ENCODE data around the gene RPA3. TPM values are rescaled to one million over a fixed set of nuclear protein-coding genes. Genes with fewer than 3 reads are reported as not detected.

Gene RPA3
- total and polyA plus RNA-seq, 2 donors from 2014 or later, result 33.7 to 59.4 TPM

GRCh38 chr7:7694542-7694941, 23.9 kb downstream of the RPA3 start:
- no peak for TF ChIP-seq CTCF (IDR thresholded peaks at IDR 0.05; ENCODE audit: borderline replicate concordance, extremely low read depth, insufficient read depth)
- Histone ChIP-seq H3K4me1 (ENCODE audit: control insufficient read depth in 2 of 3, insufficient read depth in 2 of 3, low read depth in 1 of 3, low read length in 3 of 3) (peaks cover 0 to 19% (median 2%) of the 10 kb centered on the region in 3 donors), H3K27me3 (ENCODE audit: control insufficient read depth, insufficient read depth, low read length) (no peaks in the 10 kb centered on the region), H3K9me3 (ENCODE audit: control insufficient read depth in 2 of 3, insufficient read depth in 1 of 3, low read length in 3 of 3) (no peaks in the 10 kb centered on the region), H3K36me3 (ENCODE audit: control insufficient read depth in 2 of 3, insufficient read depth in 3 of 3, low read length in 3 of 3) (no peaks in the 10 kb centered on the region), H3K9ac (ENCODE audit: low read length in 3 of 3) (no peak overlapping the region), H3K27ac (ENCODE audit: low read depth in 2 of 2, low read length in 2 of 2) (no peak overlapping the region), H3K4me3 (ENCODE audit: low read length in 3 of 3) (no peak overlapping the region)
- DNase-seq, result no peak
- intact Hi-C loops (cut with DNase I), result no loop called here
- FAIRE-seq, result no peak

GRCh38 chr7:7693881-7694280, 24.5 kb downstream of the RPA3 start:
- H3K36me3 ChIP-seq (ENCODE audit: control insufficient read depth in 2 of 3, insufficient read depth in 3 of 3, low read length in 3 of 3), result no peaks in the 10 kb centered on the region
- H3K4me3 ChIP-seq (ENCODE audit: low read length in 3 of 3), result no peak overlapping the region
- H3K4me1 ChIP-seq (ENCODE audit: control insufficient read depth in 2 of 3, insufficient read depth in 2 of 3, low read depth in 1 of 3, low read length in 3 of 3), result peaks cover 0 to 19% (median 2%) of the 10 kb centered on the region in 3 donors
- intact Hi-C loops (cut with DNase I), result no loop called here
- DNase-seq (no peak), FAIRE-seq (no peak)
- no peaks in the 10 kb centered on the region for H3K27me3 ChIP-seq (ENCODE audit: control insufficient read depth, insufficient read depth, low read length)
- no peak for TF ChIP-seq CTCF (IDR thresholded peaks at IDR 0.05; ENCODE audit: borderline replicate concordance, extremely low read depth, insufficient read depth)
- no peaks in the 10 kb centered on the region for H3K9me3 ChIP-seq (ENCODE audit: control insufficient read depth in 2 of 3, insufficient read depth in 1 of 3, low read length in 3 of 3)
- no peak overlapping the region for H3K27ac ChIP-seq (ENCODE audit: low read depth in 2 of 2, low read length in 2 of 2)
- no peak overlapping the region for H3K9ac ChIP-seq (ENCODE audit: low read length in 3 of 3)

GRCh38 chr7:7688956-7689355, 29.5 kb downstream of the RPA3 start:
- H3K27me3 ChIP-seq (ENCODE audit: control insufficient read depth, insufficient read depth, low read length), result no peaks in the 10 kb centered on the region
- no peak overlapping the region for H3K9ac ChIP-seq (ENCODE audit: low read length in 3 of 3)
- DNase-seq (no peak), FAIRE-seq (no peak)
- no peak overlapping the region for H3K4me3 ChIP-seq (ENCODE audit: low read length in 3 of 3)
- H3K36me3 ChIP-seq (ENCODE audit: control insufficient read depth in 2 of 3, insufficient read depth in 3 of 3, low read length in 3 of 3), result no peaks in the 10 kb centered on the region
- H3K9me3 ChIP-seq (ENCODE audit: control insufficient read depth in 2 of 3, insufficient read depth in 1 of 3, low read length in 3 of 3), result no peaks in the 10 kb centered on the region
- H3K27ac ChIP-seq (ENCODE audit: low read depth in 2 of 2, low read length in 2 of 2), result no peak overlapping the region
- intact Hi-C loops (cut with DNase I), result no loop called here
- no peak for TF ChIP-seq CTCF (IDR thresholded peaks at IDR 0.05; ENCODE audit: borderline replicate concordance, extremely low read depth, insufficient read depth)
- H3K4me1 ChIP-seq (ENCODE audit: control insufficient read depth in 2 of 3, insufficient read depth in 2 of 3, low read depth in 1 of 3, low read length in 3 of 3), result peaks cover 0 to 11% (median 0%) of the 10 kb centered on the region in 3 donors

- Histone ChIP-seq H3K36me3 (ENCODE audit: control insufficient read depth in 2 of 3, insufficient read depth in 3 of 3, low read length in 3 of 3) (no peaks in the 10 kb centered on the region), H3K4me1 (ENCODE audit: control insufficient read depth in 2 of 3, insufficient read depth in 2 of 3, low read depth in 1 of 3, low read length in 3 of 3) (peaks cover 0 to 11% (median 0%) of the 10 kb centered on the region in 3 donors), H3K9ac (ENCODE audit: low read length in 3 of 3) (peak overlapping the region in 1 of 3 donors; percentile 35), H3K27ac (ENCODE audit: low read depth in 2 of 2, low read length in 2 of 2) (no peak overlapping the region), H3K4me3 (ENCODE audit: low read length in 3 of 3) (peak overlapping the region in 1 of 3 donors; percentile 10), H3K27me3 (ENCODE audit: control insufficient read depth, insufficient read depth, low read length) (no peaks in the 10 kb centered on the region), H3K9me3 (ENCODE audit: control insufficient read depth in 2 of 3, insufficient read depth in 1 of 3, low read length in 3 of 3) (no peaks in the 10 kb centered on the region)
- intact Hi-C loops (cut with DNase I), result no loop called here
- no peak for FAIRE-seq
- no peak for TF ChIP-seq CTCF (IDR thresholded peaks at IDR 0.05; ENCODE audit: borderline replicate concordance, extremely low read depth, insufficient read depth)
- no peak for DNase-seq
Observed at GRCh38 chr7:7688310-7688709, 30.1 kb downstream of the RPA3 start.

All from kidney (tissue), 14 donors.